ENCODE data around the gene MAP3K4.
A peak's percentile ranks its signal among the peaks of the same experiment; 100 is the strongest.

Gene MAP3K4

GRCh38 chr6:161139766-161140553 lies 148.4 kb downstream of the MAP3K4 start:
- FAIRE-seq (no peak), DNase-seq (ENCODE audit: low spot score) (no peak)

DNA sequence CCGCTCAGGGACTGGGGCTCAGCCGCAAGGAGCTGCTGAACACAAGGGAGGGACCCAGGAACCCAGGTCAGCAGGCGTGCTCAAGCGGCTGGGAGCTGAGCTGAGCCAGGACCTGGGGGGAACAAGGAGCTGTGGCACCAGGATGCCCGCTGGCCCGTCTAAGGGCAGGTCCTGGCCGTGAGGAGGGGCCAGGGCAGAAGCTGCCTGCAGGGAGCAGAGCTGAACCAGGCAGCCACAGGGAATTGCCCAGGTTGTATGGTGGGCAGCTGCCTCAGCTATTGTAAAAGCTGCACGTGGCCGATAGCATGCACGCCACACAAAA lies 148.9 kb downstream of the MAP3K4 start:
- FAIRE-seq: no peak
- no peak for DNase-seq (ENCODE audit: low spot score)

DNA sequence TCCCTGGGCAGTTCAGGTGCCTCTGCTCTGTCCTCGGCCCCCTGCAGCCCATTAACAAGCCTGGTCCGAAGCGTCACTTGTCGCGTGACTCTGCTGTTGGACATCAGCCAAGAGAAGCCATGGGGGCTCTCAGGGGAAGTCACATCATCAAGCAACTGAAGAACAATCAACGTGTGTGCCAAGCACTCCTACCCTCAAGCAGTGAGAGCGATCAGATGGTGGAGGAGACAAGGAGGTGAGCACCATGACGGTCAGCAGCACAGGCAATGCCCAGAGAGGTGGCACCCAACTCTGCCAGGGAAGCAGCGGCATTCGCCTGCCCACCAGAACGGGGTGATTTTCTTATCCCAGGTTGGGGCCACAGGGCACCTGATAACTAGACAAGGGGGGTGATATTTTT lies 149.6 kb downstream of the MAP3K4 start:
- DNase-seq (ENCODE audit: low spot score) (no peak), FAIRE-seq (no peak)

DNA sequence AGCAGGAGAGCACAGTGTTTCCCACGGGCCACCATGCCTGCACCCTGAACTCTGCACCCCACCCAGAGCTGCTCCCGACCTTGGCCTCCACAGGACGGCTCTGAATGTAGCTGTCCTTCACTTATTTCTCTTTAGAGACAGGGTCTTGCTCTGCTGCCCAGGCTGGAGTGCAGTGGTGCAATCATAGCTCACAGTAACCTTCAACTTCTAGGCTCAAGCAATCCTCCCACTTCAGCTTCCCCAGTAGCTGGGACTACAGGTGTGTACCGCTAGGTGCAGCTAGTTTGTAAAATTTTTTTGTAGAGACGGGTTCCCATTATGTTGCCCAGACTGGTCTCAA lies 151.4 kb downstream of the MAP3K4 start:
- no peak for DNase-seq (ENCODE audit: low spot score)
- no peak for FAIRE-seq

DNA sequence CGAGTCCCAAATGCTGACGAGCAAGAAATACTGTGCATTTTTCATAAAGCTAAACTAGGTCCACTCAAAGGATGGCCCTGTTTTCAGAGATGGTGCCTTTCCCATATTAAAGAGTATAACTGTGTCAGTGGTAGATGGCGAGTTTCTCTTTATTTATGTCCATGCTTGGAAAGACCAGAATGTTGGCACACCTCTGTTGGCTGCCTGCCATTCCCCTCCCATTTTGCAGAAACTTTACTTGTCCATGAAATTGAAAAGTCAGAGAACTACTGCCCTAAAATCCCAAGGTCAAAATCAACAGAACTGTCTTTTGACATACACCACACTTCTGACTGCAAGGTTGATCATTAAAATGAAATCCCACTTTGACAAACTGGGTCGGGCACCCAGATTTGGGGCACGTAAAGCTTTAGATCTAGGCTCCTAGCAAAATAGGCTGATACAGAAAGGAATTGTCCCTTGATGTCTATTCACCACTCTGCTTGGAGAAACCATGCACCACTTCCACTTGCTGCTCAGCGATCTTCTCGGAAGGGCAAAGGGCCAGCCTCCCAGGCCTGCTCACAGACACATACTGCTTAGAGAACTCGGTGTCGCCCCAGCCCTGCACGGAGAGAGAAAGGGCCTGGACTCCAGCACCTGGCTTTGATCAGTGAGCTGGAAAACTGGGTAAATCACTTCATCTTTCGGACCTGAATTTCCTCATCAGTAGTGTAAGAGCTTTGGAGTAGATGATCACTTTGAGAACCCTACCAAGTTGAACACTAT lies 152.3 kb downstream of the MAP3K4 start:
- DNase-seq (ENCODE audit: low spot score): no peak
- FAIRE-seq: no peak

GRCh38 chr6:161150136-161150535 lies 158.6 kb downstream of the MAP3K4 start:
- FAIRE-seq: no peak
- no peak for DNase-seq (ENCODE audit: low spot score)

- no peak for DNase-seq (ENCODE audit: low spot score)
- no peak for FAIRE-seq
Measured at GRCh38 chr6:161150566-161150965, 159.0 kb downstream of the MAP3K4 start.

- DNase-seq (ENCODE audit: low spot score) (no peak), FAIRE-seq (no peak)
Measured at GRCh38 chr6:161151059-161151645, 159.6 kb downstream of the MAP3K4 start.

- no peak for DNase-seq (ENCODE audit: low spot score)
- no peak for FAIRE-seq
Measured at GRCh38 chr6:161151660-161152526, 160.3 kb downstream of the MAP3K4 start.

DNA sequence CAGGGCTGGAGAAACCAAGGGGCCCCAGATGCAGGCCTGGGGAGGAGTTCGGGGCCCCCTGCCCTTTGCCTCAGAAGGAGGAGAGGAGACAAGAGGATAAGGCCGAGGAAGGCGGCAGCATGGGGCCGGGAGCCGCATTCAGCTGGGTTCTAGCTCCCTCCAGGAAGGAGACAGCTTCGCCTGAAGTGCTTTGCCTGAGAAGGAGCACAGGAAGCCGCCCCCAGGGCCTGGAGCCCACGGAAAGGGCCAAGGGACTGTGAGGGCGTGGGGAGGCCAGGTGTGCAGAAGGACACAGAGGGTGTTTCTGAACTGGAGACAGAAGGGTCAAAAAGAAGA lies 160.9 kb downstream of the MAP3K4 start:
- FAIRE-seq (no peak), DNase-seq (ENCODE audit: low spot score) (no peak)

DNA sequence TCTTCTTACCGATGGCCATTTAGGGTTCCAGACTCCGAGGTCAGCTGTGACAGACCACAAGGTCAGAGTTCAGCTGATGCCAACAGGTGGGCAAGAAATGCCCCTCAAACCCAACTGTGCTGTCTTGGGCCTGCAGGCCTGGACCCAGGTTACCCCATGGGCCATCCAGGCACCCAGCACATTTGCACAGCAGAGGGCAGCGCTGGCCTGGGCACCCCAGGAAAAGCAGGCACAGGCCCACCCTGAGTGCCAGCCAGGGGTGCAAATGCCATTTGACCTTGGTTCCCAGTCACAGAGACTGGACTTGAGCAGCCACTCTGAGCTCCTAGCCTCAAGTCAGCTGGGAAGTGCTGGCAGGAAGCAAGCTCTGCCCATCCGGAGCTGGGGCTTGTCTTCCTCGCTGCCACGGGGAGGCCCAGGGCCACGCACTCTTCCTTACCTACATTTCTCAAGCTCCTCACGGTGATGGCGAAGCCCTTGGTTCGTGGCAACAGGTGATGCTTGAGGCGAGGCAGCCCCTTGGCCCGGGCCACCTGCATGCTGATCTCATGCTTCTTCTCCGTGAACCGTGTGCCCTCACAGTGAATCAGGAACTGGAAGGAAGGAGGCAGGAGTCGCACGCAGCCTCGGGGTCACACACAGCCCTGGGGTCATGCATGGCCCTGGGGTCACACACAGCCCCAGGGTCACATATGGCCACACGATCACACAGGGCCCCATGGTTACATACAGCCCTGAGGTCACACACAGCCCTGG lies 161.5 kb downstream of the MAP3K4 start:
- DNase-seq (ENCODE audit: low spot score) (no peak), FAIRE-seq (no peak)

GRCh38 chr6:161153725-161154124 lies 162.2 kb downstream of the MAP3K4 start:
- DNase-seq (ENCODE audit: low spot score): no peak
- FAIRE-seq: no peak

GRCh38 chr6:161154796-161155335 lies 163.3 kb downstream of the MAP3K4 start:
- FAIRE-seq (no peak), DNase-seq (ENCODE audit: low spot score) (no peak)

DNA sequence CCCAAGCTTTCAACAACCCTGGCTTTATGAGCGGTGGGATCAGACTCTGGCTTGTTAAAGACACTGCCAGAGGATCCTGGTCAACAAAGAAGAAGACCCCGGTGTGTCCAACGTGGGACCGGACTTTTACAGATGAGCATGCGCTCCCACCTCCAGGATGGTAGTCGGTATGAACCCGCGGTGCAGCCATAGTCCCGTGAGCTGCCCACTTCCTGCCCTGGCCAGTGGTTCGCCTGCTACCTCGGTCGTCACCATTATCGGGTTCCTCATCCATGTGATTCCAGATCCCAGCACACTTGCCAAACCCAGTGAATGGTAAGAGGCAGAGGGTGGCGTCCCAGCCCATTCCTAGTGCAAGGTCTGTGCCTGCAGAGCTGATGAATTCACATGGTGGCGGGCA lies 169.6 kb downstream of the MAP3K4 start:
- FAIRE-seq (peak; percentile 82), DNase-seq (ENCODE audit: low spot score) (no peak)

GRCh38 chr6:161161889-161162624 lies 170.5 kb downstream of the MAP3K4 start:
- FAIRE-seq: peak; percentile 86
- no peak for DNase-seq (ENCODE audit: low spot score)

GRCh38 chr6:161162722-161163121 lies 171.2 kb downstream of the MAP3K4 start:
- no peak for DNase-seq (ENCODE audit: low spot score)
- no peak for FAIRE-seq

DNA sequence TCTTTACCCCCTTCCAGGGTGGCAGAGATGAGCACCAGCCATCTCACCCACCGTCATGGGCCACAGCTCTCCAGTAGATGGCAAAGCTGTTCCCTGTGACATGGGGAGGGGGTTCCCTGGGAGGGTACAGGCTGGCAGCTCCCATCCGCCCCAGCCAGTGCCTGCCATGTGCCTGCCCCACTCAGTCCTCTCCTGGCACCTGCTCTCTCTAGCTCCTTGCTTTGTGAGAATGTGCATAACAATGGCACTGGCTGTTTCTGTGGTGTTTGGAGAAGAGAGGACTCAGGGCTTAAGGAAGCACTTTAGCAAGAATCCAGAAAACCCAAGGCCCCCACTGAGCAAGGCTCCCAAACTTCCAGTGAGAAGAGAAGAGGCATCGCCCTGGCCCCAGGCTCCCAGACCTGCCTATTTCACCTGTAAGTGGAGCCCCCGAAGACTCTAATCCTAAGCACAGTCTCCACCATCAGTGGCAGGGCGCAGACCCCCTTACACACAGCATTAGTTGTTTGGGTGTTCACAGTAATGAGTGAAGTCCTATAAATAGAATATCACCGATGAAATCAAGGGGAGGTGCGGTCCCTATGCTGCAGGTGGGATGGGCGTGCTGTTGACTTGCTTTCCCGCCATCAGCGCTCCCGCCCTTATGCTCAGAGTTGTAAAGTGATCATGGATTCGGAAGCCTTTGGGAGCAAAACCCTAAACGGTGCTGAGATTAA lies 172.1 kb downstream of the MAP3K4 start:
- DNase-seq (ENCODE audit: low spot score) (no peak), FAIRE-seq (no peak)

GRCh38 chr6:161164182-161164625 lies 172.6 kb downstream of the MAP3K4 start:
- DNase-seq (ENCODE audit: low spot score): no peak
- FAIRE-seq: no peak

GRCh38 chr6:161166176-161166575 lies 174.6 kb downstream of the MAP3K4 start:
- FAIRE-seq: no peak

More at GRCh38 chr6:161166176-161166575, 174.6 kb downstream of the MAP3K4 start:
- DNase-seq (ENCODE audit: low spot score): no peak
